Testis (tissue), 2 donors: ENCODE results near the gene TBL1X.

Experiments
- POLR2A ChIP-seq: fragments of 450-650 bp; IDR thresholded peaks from one replicate; pipeline ENCODE4 v1.6.1; 2017; ENCODE audit warnings: antibody characterized with exemption, mild to moderate bottlenecking, moderate library complexity
- TF ChIP-seq, protein P1 (sequence below), 3 experiments: fragments of 450-650 bp in 2 of 3; fragments of 200-600 bp in 1 of 3; sonication (generic) in 1 of 3; IDR thresholded peaks; one replicate each; pipeline ENCODE4 v1.5.1; 2016 to 2019; ENCODE audit warnings: antibody characterized with exemption in 3 of 3, mild to moderate bottlenecking in 2 of 3, moderate library complexity in 1 of 3

DNA sequence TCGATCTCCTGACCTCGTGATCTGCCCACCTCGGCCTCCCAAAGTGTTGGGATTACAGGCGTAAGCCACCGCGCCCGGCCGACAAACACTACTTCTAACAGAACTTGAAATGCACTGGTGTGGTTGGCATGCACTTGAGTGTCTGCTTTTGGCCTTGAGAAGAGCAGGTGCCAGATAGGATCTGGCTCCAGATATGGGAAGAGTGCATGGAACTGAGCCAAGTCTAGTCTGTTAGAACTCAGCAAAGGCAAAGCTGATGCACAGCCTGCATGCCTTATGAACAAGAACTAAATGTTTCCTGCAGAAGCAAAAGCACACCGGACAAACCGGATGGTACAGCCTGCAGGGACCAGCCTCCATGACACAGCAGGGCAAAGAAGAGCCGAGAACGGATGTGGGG is 35.1 kb upstream of the TBL1X start:
- no peak for TF ChIP-seq POLR2A
- TF ChIP-seq, protein P1, sequence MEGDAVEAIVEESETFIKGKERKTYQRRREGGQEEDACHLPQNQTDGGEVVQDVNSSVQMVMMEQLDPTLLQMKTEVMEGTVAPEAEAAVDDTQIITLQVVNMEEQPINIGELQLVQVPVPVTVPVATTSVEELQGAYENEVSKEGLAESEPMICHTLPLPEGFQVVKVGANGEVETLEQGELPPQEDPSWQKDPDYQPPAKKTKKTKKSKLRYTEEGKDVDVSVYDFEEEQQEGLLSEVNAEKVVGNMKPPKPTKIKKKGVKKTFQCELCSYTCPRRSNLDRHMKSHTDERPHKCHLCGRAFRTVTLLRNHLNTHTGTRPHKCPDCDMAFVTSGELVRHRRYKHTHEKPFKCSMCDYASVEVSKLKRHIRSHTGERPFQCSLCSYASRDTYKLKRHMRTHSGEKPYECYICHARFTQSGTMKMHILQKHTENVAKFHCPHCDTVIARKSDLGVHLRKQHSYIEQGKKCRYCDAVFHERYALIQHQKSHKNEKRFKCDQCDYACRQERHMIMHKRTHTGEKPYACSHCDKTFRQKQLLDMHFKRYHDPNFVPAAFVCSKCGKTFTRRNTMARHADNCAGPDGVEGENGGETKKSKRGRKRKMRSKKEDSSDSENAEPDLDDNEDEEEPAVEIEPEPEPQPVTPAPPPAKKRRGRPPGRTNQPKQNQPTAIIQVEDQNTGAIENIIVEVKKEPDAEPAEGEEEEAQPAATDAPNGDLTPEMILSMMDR (IDR thresholded peaks at IDR 0.05): no peak
